H9 (cell line): ENCODE data around the gene LILRA1. TPM values are rescaled to one million over a fixed set of nuclear protein-coding genes. Genes with fewer than 3 reads are reported as not detected.

ENCODE experiments used
- DNase-seq: peaks from one replicate; pipeline ENCODE4 v3.0.0-alpha.2; 2017
- H2AFZ ChIP-seq: one replicate; pipeline ENCODE4 v1.6.1; 2013; ENCODE audit warnings: mild to moderate bottlenecking, low read length, control low read depth, moderate library complexity
- H2AK5ac ChIP-seq: 2 replicates; pipeline ENCODE4 v1.6.1; 2013; ENCODE audit warnings: low read length, control low read depth, mixed read lengths; ENCODE audit not compliant: insufficient read length
- H2BK120ac ChIP-seq: one replicate; pipeline ENCODE4 v1.6.1; 2013; ENCODE audit warnings: low read depth, mild to moderate bottlenecking, low read length, control low read depth, inconsistent platforms; ENCODE audit not compliant: poor library complexity, severe bottlenecking
- H2BK12ac ChIP-seq: 2 replicates; pipeline ENCODE4 v1.6.1; 2013; ENCODE audit warnings: low read length, control low read depth, mixed read lengths, low read depth; ENCODE audit not compliant: insufficient read length
- H2BK15ac ChIP-seq: 2 replicates; pipeline ENCODE4 v1.6.1; 2013; ENCODE audit warnings: low read depth, low read length, control low read depth
- H2BK20ac ChIP-seq: one replicate; pipeline ENCODE4 v1.6.1; 2013; ENCODE audit warnings: low read depth, mild to moderate bottlenecking, low read length, control low read depth, inconsistent platforms; ENCODE audit not compliant: poor library complexity, severe bottlenecking
- H2BK5ac ChIP-seq: 2 replicates; pipeline ENCODE4 v1.6.1; 2013; ENCODE audit warnings: low read length, control low read depth, mixed read lengths; ENCODE audit not compliant: insufficient read length
- H3K14ac ChIP-seq: 2 replicates; pipeline ENCODE4 v1.6.1; 2013; ENCODE audit warnings: low read length, control low read depth; ENCODE audit not compliant: insufficient read depth
- H3K18ac ChIP-seq: 2 replicates; pipeline ENCODE4 v1.6.1; 2013; ENCODE audit warnings: low read depth, mild to moderate bottlenecking, mixed read lengths, low read length, control low read depth; ENCODE audit not compliant: insufficient read length
- H3K23ac ChIP-seq: 2 replicates; pipeline ENCODE4 v1.6.1; 2013; ENCODE audit warnings: low read length, control low read depth, mixed read lengths, low read depth; ENCODE audit not compliant: insufficient read length
- H3K23me2 ChIP-seq: 2 replicates; pipeline ENCODE4 v1.6.1; 2013; ENCODE audit warnings: low read depth, mild to moderate bottlenecking, mixed read lengths, low read length, control low read depth; ENCODE audit not compliant: insufficient read length, poor library complexity, severe bottlenecking
- H3K27ac ChIP-seq: 2 replicates; pipeline ENCODE4 v1.5.1; 2013; ENCODE audit warnings: low read length, control low read depth, mixed read lengths, low read depth; ENCODE audit not compliant: insufficient read length
- H3K27me3 ChIP-seq: 2 replicates; pipeline ENCODE4 v1.6.1; 2013; ENCODE audit warnings: low read length, control low read depth, inconsistent platforms; ENCODE audit not compliant: insufficient read depth
- H3K4ac ChIP-seq: 2 replicates; pipeline ENCODE4 v1.6.1; 2013; ENCODE audit warnings: low read depth, mild to moderate bottlenecking, control low read depth, inconsistent platforms, low read length, moderate library complexity
- H3K4me1 ChIP-seq: 2 replicates; pipeline ENCODE4 v1.6.1; 2013; ENCODE audit warnings: low read length, control low read depth, inconsistent platforms; ENCODE audit not compliant: insufficient read depth
- H3K4me2 ChIP-seq: 2 replicates; pipeline ENCODE4 v1.6.1; 2013; ENCODE audit warnings: low read length, control low read depth, mixed read lengths; ENCODE audit not compliant: insufficient read length, insufficient read depth
- H3K56ac ChIP-seq: 2 replicates; pipeline ENCODE4 v1.6.1; 2013; ENCODE audit warnings: low read depth, mild to moderate bottlenecking, mixed read lengths, low read length, control low read depth; ENCODE audit not compliant: insufficient read length
- H3K79me1 ChIP-seq: 2 replicates; pipeline ENCODE4 v1.6.1; 2013; ENCODE audit warnings: low read depth, mild to moderate bottlenecking, moderate library complexity, low read length, control low read depth, inconsistent platforms; ENCODE audit not compliant: insufficient read depth, poor library complexity, severe bottlenecking
- H3K79me2 ChIP-seq: 2 replicates; pipeline ENCODE4 v1.6.1; 2013; ENCODE audit warnings: low read length, control low read depth, inconsistent platforms; ENCODE audit not compliant: insufficient read depth
- H3K9ac ChIP-seq: 2 replicates; pipeline ENCODE4 v1.6.1; 2013; ENCODE audit warnings: low read length, control low read depth, mixed read lengths; ENCODE audit not compliant: insufficient read length; ENCODE audit errors: extremely low read depth
- H3K9me3 ChIP-seq: one replicate; pipeline ENCODE4 v1.6.1; 2013; ENCODE audit warnings: low read depth, low read length, inconsistent platforms; ENCODE audit not compliant: control insufficient read depth
- H3T11ph ChIP-seq: one replicate; pipeline ENCODE4 v1.6.1; 2013; ENCODE audit warnings: mild to moderate bottlenecking, low read length, control low read depth, inconsistent platforms
- H4K20me1 ChIP-seq: one replicate; pipeline ENCODE4 v1.6.1; 2013; ENCODE audit not compliant: control insufficient read depth, insufficient read length, insufficient read depth
- H4K5ac ChIP-seq: 2 replicates; pipeline ENCODE4 v1.6.1; 2013; ENCODE audit warnings: low read depth, mild to moderate bottlenecking, mixed read lengths, low read length, control low read depth; ENCODE audit not compliant: insufficient read length
- H4K8ac ChIP-seq: replicated peaks from 2 replicates; pipeline ENCODE4 v1.6.1; 2013; ENCODE audit warnings: low read length, control low read depth, mixed read lengths, low read depth; ENCODE audit not compliant: insufficient read length
- H4K91ac ChIP-seq: 2 replicates; pipeline ENCODE4 v1.6.1; 2013; ENCODE audit warnings: low read depth, mild to moderate bottlenecking, moderate library complexity, mixed read lengths, low read length, control low read depth; ENCODE audit not compliant: insufficient read length
- H3K27ac Mint-ChIP-seq, 3 experiments: 2 replicates in 2 of 3; 3 replicates in 1 of 3; pipeline ENCODE4 v1.8.0; 2020 to 2021; ENCODE audit warnings: mixed read lengths in 3 of 3, mild to moderate bottlenecking in 1 of 3, moderate library complexity in 1 of 3
- H3K27me3 Mint-ChIP-seq: 2 replicates; pipeline ENCODE4 v1.8.0; 2021; ENCODE audit warnings: low read depth, mild to moderate bottlenecking, moderate library complexity, mixed read lengths
- H3K36me3 Mint-ChIP-seq, 3 experiments: 2 replicates in 2 of 3; 3 replicates in 1 of 3; pipeline ENCODE4 v1.8.0; 2020 to 2021; ENCODE audit warnings: low read depth in 3 of 3, mixed read lengths in 3 of 3; ENCODE audit not compliant: insufficient read depth in 1 of 3
- H3K4me1 Mint-ChIP-seq, 2 experiments: 2 replicates each; pipeline ENCODE4 v1.8.0; 2020; ENCODE audit warnings: mixed read lengths in 2 of 2
- H3K4me3 Mint-ChIP-seq, 2 experiments: 2 replicates in 1 of 2; 3 replicates in 1 of 2; pipeline ENCODE4 v1.8.0; 2020 to 2021; ENCODE audit warnings: mild to moderate bottlenecking in 2 of 2, mixed read lengths in 2 of 2, moderate library complexity in 1 of 2
- H3K9me3 Mint-ChIP-seq, 2 experiments: 2 replicates in 1 of 2; 3 replicates in 1 of 2; pipeline ENCODE4 v1.8.0; 2020; ENCODE audit warnings: mild to moderate bottlenecking in 2 of 2, mixed read lengths in 2 of 2, moderate library complexity in 1 of 2
- CTCF ChIP-seq: fragments of 200-600 bp; sonication (generic); conservative IDR thresholded peaks from 3 replicates; pipeline ENCODE4 v1.8.0; 2021; ENCODE audit warnings: antibody characterized with exemption, mild to moderate bottlenecking
- WGBS: extraction: QIAGEN DNeasy Blood & Tissue Kit; methylation state at CpG from one replicate; pipeline ENCODE4 v1.1.7; 2013; ENCODE audit warnings: missing lambda C conversion rate, low lambda C conversion rate, mixed read lengths; ENCODE audit not compliant: insufficient read length; ENCODE audit errors: extremely low coverage; 5-methylcytosine and 5-hydroxymethylcytosine counted together
- total RNA-seq: library from RNA; stranded (reverse); gene quantifications from 2 replicates; pipeline ENCODE4 v1.2.1, GENCODE V29; 2021

The LILRA1 gene
- total RNA-seq, 1 experiment from 2014 or later: not detected

GRCh38 chr19:54572696-54573311 lies 20.6 kb upstream of the LILRA1 start:
- Histone ChIP-seq H2AK5ac (no peak overlapping the region), H3T11ph (no peak overlapping the region), H2BK120ac (no peak overlapping the region), H4K20me1 (no peaks in the 10 kb centered on the region), H3K4ac (no peak overlapping the region), H4K8ac (no peak overlapping the region), H4K91ac (no peak overlapping the region), H3K9me3 (peaks cover 88% of the 10 kb centered on the region), H2BK12ac (no peak overlapping the region), H3K23me2 (no peaks in the 10 kb centered on the region), H3K4me2 (no peak overlapping the region), H3K4me1 (no peaks in the 10 kb centered on the region), H3K79me1 (no peaks in the 10 kb centered on the region), H3K9ac (no peak overlapping the region), H3K27ac (no peak overlapping the region), H3K14ac (no peak overlapping the region), H3K27me3 (no peaks in the 10 kb centered on the region), H2BK5ac (no peak overlapping the region), H3K18ac (no peak overlapping the region), H3K23ac (no peak overlapping the region), H3K56ac (no peak overlapping the region), H4K5ac (no peak overlapping the region), H2BK15ac (no peak overlapping the region), H3K79me2 (no peaks in the 10 kb centered on the region), H2BK20ac (no peak overlapping the region), H2AFZ (no peak overlapping the region)
- no CpG with 5 or more reads among the region's 9 CpGs for WGBS
- Mint-ChIP-seq H3K27ac (no peak overlapping the region), H3K27me3 (peaks cover 6% of the 10 kb centered on the region), H3K4me3 (no peak overlapping the region), H3K9me3 (peaks cover 96 to 100% of the 10 kb centered on the region in 2 experiments), H3K36me3 (peaks cover 0 to 21% (median 9%) of the 10 kb centered on the region in 3 experiments; a peak in 6 of 7 replicates), H3K4me1 (peaks cover 3% of the 10 kb centered on the region in 2 experiments; a peak in 3 of 4 replicates)
- no peak for DNase-seq
- no peak for TF ChIP-seq CTCF
